HG03342 (cell line): ENCODE data around the gene STPG3.

Experiments used
- ATAC-seq: cut with Tn5 transposase; IDR thresholded peaks from one replicate; pipeline ENCODE4 v1.9.1; 2021; ENCODE audit warnings: mild to moderate bottlenecking, moderate library complexity; ENCODE audit not compliant: unreplicated experiment

STPG3 gene

GRCh38 chr9:137221506-137222111, 29.5 kb upstream of the STPG3 start:
- no peak for ATAC-seq

- peak; percentile 3 for ATAC-seq
Measured at GRCh38 chr9:137222190-137223077, 28.7 kb upstream of the STPG3 start, which contains the start of gene RNF208. Gene RNF208 (minus strand): TSS chr9:137222240. CDS start chr9:137221212, 1,028 bp downstream.

GRCh38 chr9:137223078-137223970, 27.8 kb upstream of the STPG3 start:
- peak; percentile 71 for ATAC-seq

GRCh38 chr9:137224830-137225694, 26.0 kb upstream of the STPG3 start, which contains the start of gene CYSRT1:
Gene CYSRT1 (plus strand): TSS chr9:137225174. CDS start chr9:137225622, 448 bp downstream.
- ATAC-seq: no peak

GRCh38 chr9:137225699-137226331, 25.3 kb upstream of the STPG3 start:
- no peak for ATAC-seq

GRCh38 chr9:137226338-137227053, 24.6 kb upstream of the STPG3 start:
- no peak for ATAC-seq

GRCh38 chr9:137227054-137227852, 23.8 kb upstream of the STPG3 start, which contains the start of gene RNF224:
Gene RNF224 (plus strand): TSS chr9:137227502. CDS start chr9:137228336, 834 bp downstream.
- ATAC-seq: no peak

- no peak for ATAC-seq
Measured at GRCh38 chr9:137227853-137228505, 23.1 kb upstream of the STPG3 start.

GRCh38 chr9:137228506-137228967, 22.5 kb upstream of the STPG3 start:
- no peak for ATAC-seq

- ATAC-seq: no peak
Measured at GRCh38 chr9:137228968-137229896, 21.9 kb upstream of the STPG3 start.

- ATAC-seq: no peak
Measured at GRCh38 chr9:137229903-137230704, 21.0 kb upstream of the STPG3 start.

- ATAC-seq: no peak
Measured at GRCh38 chr9:137230705-137231371, 20.2 kb upstream of the STPG3 start, which contains the start of gene SLC34A3. Gene SLC34A3 (plus strand): TSS chr9:137230901. CDS start chr9:137231703, 802 bp downstream.

- no peak for ATAC-seq
Measured at GRCh38 chr9:137231372-137232039, 19.6 kb upstream of the STPG3 start.

GRCh38 chr9:137232101-137232500, 19.0 kb upstream of the STPG3 start:
- no peak for ATAC-seq
